MM.1S (cell line): ENCODE data around the gene C3.

Experiments
- DNase-seq: peaks from one replicate; pipeline ENCODE4 v3.0.0-alpha.2; 2015
- H2AFZ ChIP-seq: fragments of 300-600 bp; sonication (generic); 2 replicates; pipeline ENCODE4 v1.6.0; 2016; ENCODE audit warnings: antibody characterized with exemption, low read length
- H3F3A ChIP-seq: fragments of 300-600 bp; sonication (generic); 2 replicates; pipeline ENCODE4 v1.6.1; 2016; ENCODE audit warnings: mild to moderate bottlenecking, antibody characterized with exemption, low read length, moderate library complexity, mixed read lengths; ENCODE audit not compliant: insufficient read depth
- H3K27ac ChIP-seq: fragments of 300-600 bp; sonication (generic); 2 replicates; pipeline ENCODE4 v1.5.1; 2016; ENCODE audit warnings: mild to moderate bottlenecking, low read length
- H3K27me3 ChIP-seq: fragments of 300-600 bp; sonication (generic); replicated peaks from 2 replicates; pipeline ENCODE4 v1.6.0; 2016; ENCODE audit warnings: low read length; ENCODE audit not compliant: insufficient read depth
- H3K36me3 ChIP-seq: fragments of 300-600 bp; sonication (generic); replicated peaks from 2 replicates; pipeline ENCODE4 v1.6.1; 2016; ENCODE audit warnings: mild to moderate bottlenecking, low read length, mixed read lengths; ENCODE audit not compliant: insufficient read depth
- H3K4me1 ChIP-seq: fragments of 300-600 bp; sonication (generic); 2 replicates; pipeline ENCODE4 v1.6.1; 2016; ENCODE audit warnings: low read length, mixed read lengths
- H3K4me2 ChIP-seq: fragments of 300-600 bp; sonication (generic); 2 replicates; pipeline ENCODE4 v1.6.0; 2016; ENCODE audit warnings: low read depth, low read length
- H3K4me3 ChIP-seq: fragments of 300-600 bp; sonication (generic); 2 replicates; pipeline ENCODE4 v1.5.1; 2016; ENCODE audit warnings: low read length, mixed read lengths
- H3K79me2 ChIP-seq: fragments of 300-600 bp; sonication (generic); 2 replicates; pipeline ENCODE4 v1.6.1; 2016; ENCODE audit warnings: mixed run types, low read length, mixed read lengths
- H3K9ac ChIP-seq: fragments of 300-600 bp; sonication (generic); 2 replicates; pipeline ENCODE4 v1.6.1; 2016; ENCODE audit warnings: low read length, mixed read lengths
- H3K9me2 ChIP-seq: fragments of 300-600 bp; sonication (generic); replicated peaks from 2 replicates; pipeline ENCODE4 v1.6.1; 2016; ENCODE audit warnings: mild to moderate bottlenecking, low read length, mixed read lengths; ENCODE audit not compliant: insufficient read depth
- H3K9me3 ChIP-seq: fragments of 300-600 bp; sonication (generic); replicated peaks from 2 replicates; pipeline ENCODE4 v1.6.1; 2016; ENCODE audit warnings: mild to moderate bottlenecking, low read length, mixed read lengths; ENCODE audit not compliant: insufficient read depth
- H4K20me1 ChIP-seq: fragments of 300-600 bp; sonication (generic); 2 replicates; pipeline ENCODE4 v1.6.1; 2016; ENCODE audit warnings: mild to moderate bottlenecking, low read length, moderate library complexity, mixed read lengths; ENCODE audit not compliant: insufficient read depth
- CTCF ChIP-seq: fragments of 300-600 bp; sonication (generic); IDR thresholded peaks from 2 replicates; pipeline ENCODE4 v1.5.1; 2016; ENCODE audit warnings: antibody characterized with exemption, low read length, mixed read lengths
- EZH2 ChIP-seq: fragments of 300-600 bp; sonication (generic); optimal IDR thresholded peaks from 2 replicates; pipeline ENCODE3; 2017; ENCODE audit warnings: low read depth, mild to moderate bottlenecking, antibody characterized with exemption, low read length, mixed read lengths
- EZH2phosphoT487 ChIP-seq: fragments of 300-600 bp; sonication (generic); IDR thresholded peaks from 2 replicates; pipeline ENCODE4 v1.6.1; 2018; ENCODE audit warnings: antibody characterized with exemption, low read length

Gene C3

GRCh38 chr19:6732803-6733337 lies 12.4 kb upstream of the C3 start:
- no peak overlapping the region for H2AFZ ChIP-seq
- no peak overlapping the region for H3K27ac ChIP-seq
- no peak for TF ChIP-seq EZH2phosphoT487
- TF ChIP-seq EZH2 = no peak
- no peak for TF ChIP-seq CTCF
- no peaks in the 10 kb centered on the region for H3K9me2 ChIP-seq
- H4K20me1 ChIP-seq = no peaks in the 10 kb centered on the region
- H3F3A ChIP-seq = peaks cover 14% of the 10 kb centered on the region
- H3K9ac ChIP-seq = no peak overlapping the region
- peaks cover 11% of the 10 kb centered on the region for H3K79me2 ChIP-seq
- H3K4me2 ChIP-seq = no peak overlapping the region
- no peak overlapping the region for H3K4me3 ChIP-seq
- H3K36me3 ChIP-seq = no peaks in the 10 kb centered on the region
- DNase-seq = no peak
- no peaks in the 10 kb centered on the region for H3K27me3 ChIP-seq
- no peaks in the 10 kb centered on the region for H3K9me3 ChIP-seq
- peaks cover 14% of the 10 kb centered on the region for H3K4me1 ChIP-seq

- Histone ChIP-seq H3K9me2 (no peaks in the 10 kb centered on the region), H3K9ac (no peak overlapping the region), H3K27me3 (no peaks in the 10 kb centered on the region), H3K27ac (no peak overlapping the region), H2AFZ (no peak overlapping the region), H3K9me3 (no peaks in the 10 kb centered on the region), H3K36me3 (no peaks in the 10 kb centered on the region), H3K4me1 (peaks cover 14% of the 10 kb centered on the region), H3K79me2 (peaks cover 11% of the 10 kb centered on the region), H3K4me3 (no peak overlapping the region), H3F3A (peaks cover 11% of the 10 kb centered on the region), H4K20me1 (no peaks in the 10 kb centered on the region), H3K4me2 (no peak overlapping the region)
- TF ChIP-seq CTCF (no peak), EZH2 (no peak), EZH2phosphoT487 (no peak)
- no peak for DNase-seq
These were observed 11.4 kb upstream of the C3 start for GRCh38 chr19:6731822-6732221.

DNA sequence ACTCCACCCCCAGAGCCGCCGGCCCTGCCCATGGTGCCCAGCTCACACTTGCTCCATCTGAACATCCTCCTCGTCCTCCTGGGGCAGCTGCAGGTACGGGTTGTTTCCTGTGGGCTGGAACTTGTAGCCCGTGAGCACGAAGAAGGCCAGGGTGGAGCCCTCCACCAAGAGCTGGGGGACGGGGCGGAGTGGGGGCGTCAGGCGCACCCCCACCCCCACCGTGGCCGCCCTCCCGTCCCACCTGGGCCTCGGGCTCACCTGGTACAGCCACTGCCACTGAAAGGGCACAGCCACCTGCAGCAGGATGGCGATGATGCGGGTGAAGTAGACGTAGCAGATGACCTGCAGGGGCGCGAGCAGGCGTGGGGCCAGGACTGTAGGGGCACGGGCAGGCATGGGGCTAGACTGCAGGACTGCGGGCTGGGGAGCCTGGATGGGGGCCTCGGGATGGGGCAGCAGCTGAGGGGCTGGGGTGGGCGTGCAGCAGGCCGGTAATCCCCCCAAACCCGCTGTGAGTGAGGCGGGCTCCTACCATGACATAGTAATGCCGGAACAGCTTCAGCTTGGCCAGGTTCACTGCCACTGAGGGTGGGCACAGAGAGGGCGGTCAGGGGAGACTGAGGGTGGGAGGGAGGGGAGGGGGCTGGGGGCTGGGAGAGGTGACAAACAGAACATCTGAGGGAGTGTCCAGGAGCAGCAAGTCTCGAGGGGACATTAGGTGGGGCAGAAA lies 10.7 kb upstream of the C3 start:
- DNase-seq = no peak
- Histone ChIP-seq H3K4me3 (no peak overlapping the region), H3K36me3 (no peaks in the 10 kb centered on the region), H3K27ac (no peak overlapping the region), H3K4me2 (no peak overlapping the region), H3K9me2 (no peaks in the 10 kb centered on the region), H4K20me1 (no peaks in the 10 kb centered on the region), H3K27me3 (no peaks in the 10 kb centered on the region), H2AFZ (no peak overlapping the region), H3K79me2 (peaks cover 9% of the 10 kb centered on the region), H3K9ac (no peak overlapping the region), H3F3A (peaks cover 4% of the 10 kb centered on the region; the same call in 1 of the 2 replicates), H3K4me1 (peaks cover 14% of the 10 kb centered on the region), H3K9me3 (no peaks in the 10 kb centered on the region)
- TF ChIP-seq CTCF = no peak
- TF ChIP-seq EZH2phosphoT487 = no peak
- no peak for TF ChIP-seq EZH2
